HCT116 (cell line): ENCODE measurements around the gene TFCP2. TPM values are rescaled to one million over a fixed set of nuclear protein-coding genes. Genes with fewer than 3 reads are reported as not detected.

Experiments used
- CBX3 ChIP-seq: IDR thresholded peaks from 2 replicates; pipeline ENCODE4 v1.6.1; 2012; ENCODE audit warnings: low read depth
- EGR1 ChIP-seq: IDR thresholded peaks from 2 replicates; pipeline ENCODE4 v1.6.1; 2012; ENCODE audit warnings: low read depth
- JUND ChIP-seq: IDR thresholded peaks from 2 replicates; pipeline ENCODE4 v1.6.1; 2012
- POLR2A ChIP-seq: IDR thresholded peaks from 2 replicates; pipeline ENCODE4 v1.7.0; 2011; ENCODE audit warnings: borderline replicate concordance; ENCODE audit not compliant: insufficient read depth, insufficient read length; ENCODE audit errors: extremely low read depth
- POLR2AphosphoS5 ChIP-seq: IDR thresholded peaks from 2 replicates; pipeline ENCODE4 v1.6.1; 2011; ENCODE audit warnings: mild to moderate bottlenecking, low read depth, low read length, moderate library complexity
- RAD21 ChIP-seq: IDR thresholded peaks from 2 replicates; pipeline ENCODE4 v1.6.1; 2012; ENCODE audit warnings: low read depth, mild to moderate bottlenecking
- SP1 ChIP-seq: IDR thresholded peaks from 2 replicates; pipeline ENCODE4 v1.6.1; 2012; ENCODE audit warnings: low read depth
- YY1 ChIP-seq: IDR thresholded peaks from 2 replicates; pipeline ENCODE4 v1.6.1; 2011; ENCODE audit warnings: low read length, low read depth, moderate library complexity, mild to moderate bottlenecking; ENCODE audit not compliant: insufficient replicate concordance; ENCODE audit errors: extremely low read depth
- ZBTB33 ChIP-seq: IDR thresholded peaks from 2 replicates; pipeline ENCODE4 v1.6.1; 2011; ENCODE audit warnings: mild to moderate bottlenecking, low read length, moderate library complexity; ENCODE audit not compliant: insufficient replicate concordance; ENCODE audit errors: extremely low read depth
- total RNA-seq: library from RNA; stranded (reverse); gene quantifications from one replicate; pipeline ENCODE4 v1.2.1, GENCODE V29; 2021; ENCODE audit not compliant: unreplicated experiment
- TF ChIP-seq, protein P1 (sequence below): IDR thresholded peaks from 2 replicates; pipeline ENCODE4 v1.6.1; 2012; ENCODE audit warnings: low read depth

Gene TFCP2
- total RNA-seq, 1 experiment from 2014 or later: 31.6 TPM

GRCh38 chr12:51214895-51215294 lies 42.0 kb upstream of the TFCP2 start (continued):
- TF ChIP-seq, protein P1, sequence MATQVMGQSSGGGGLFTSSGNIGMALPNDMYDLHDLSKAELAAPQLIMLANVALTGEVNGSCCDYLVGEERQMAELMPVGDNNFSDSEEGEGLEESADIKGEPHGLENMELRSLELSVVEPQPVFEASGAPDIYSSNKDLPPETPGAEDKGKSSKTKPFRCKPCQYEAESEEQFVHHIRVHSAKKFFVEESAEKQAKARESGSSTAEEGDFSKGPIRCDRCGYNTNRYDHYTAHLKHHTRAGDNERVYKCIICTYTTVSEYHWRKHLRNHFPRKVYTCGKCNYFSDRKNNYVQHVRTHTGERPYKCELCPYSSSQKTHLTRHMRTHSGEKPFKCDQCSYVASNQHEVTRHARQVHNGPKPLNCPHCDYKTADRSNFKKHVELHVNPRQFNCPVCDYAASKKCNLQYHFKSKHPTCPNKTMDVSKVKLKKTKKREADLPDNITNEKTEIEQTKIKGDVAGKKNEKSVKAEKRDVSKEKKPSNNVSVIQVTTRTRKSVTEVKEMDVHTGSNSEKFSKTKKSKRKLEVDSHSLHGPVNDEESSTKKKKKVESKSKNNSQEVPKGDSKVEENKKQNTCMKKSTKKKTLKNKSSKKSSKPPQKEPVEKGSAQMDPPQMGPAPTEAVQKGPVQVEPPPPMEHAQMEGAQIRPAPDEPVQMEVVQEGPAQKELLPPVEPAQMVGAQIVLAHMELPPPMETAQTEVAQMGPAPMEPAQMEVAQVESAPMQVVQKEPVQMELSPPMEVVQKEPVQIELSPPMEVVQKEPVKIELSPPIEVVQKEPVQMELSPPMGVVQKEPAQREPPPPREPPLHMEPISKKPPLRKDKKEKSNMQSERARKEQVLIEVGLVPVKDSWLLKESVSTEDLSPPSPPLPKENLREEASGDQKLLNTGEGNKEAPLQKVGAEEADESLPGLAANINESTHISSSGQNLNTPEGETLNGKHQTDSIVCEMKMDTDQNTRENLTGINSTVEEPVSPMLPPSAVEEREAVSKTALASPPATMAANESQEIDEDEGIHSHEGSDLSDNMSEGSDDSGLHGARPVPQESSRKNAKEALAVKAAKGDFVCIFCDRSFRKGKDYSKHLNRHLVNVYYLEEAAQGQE: no peak
- TF ChIP-seq CBX3: no peak
- TF ChIP-seq SP1: no peak
- no peak for TF ChIP-seq EGR1
- TF ChIP-seq JUND: no peak
- no peak for TF ChIP-seq ZBTB33
- TF ChIP-seq POLR2A: no peak
- TF ChIP-seq RAD21: no peak
- TF ChIP-seq POLR2AphosphoS5: no peak
- TF ChIP-seq YY1: no peak
